Measurements from ENCODE around the gene TUBA4B. TPM values are rescaled to one million over a fixed set of nuclear protein-coding genes. Genes with fewer than 3 reads are reported as not detected.

The TUBA4B gene
- total and polyA plus RNA-seq, 8 donors = 0.50 to 6.0 (median 3.4) TPM; not detected in 1

GRCh38 chr2:219214786-219215185 is 38.3 kb upstream of the TUBA4B start:
- DNase-seq (no peak), ATAC-seq (no peak)
- Histone ChIP-seq H3K4me3 (no peak overlapping the region), H3K27ac (no peak overlapping the region), H3K36me3 (peaks cover 0 to 64% of the 10 kb centered on the region in 2 donors), H3K27me3 (no peaks in the 10 kb centered on the region), H3K9me3 (no peaks in the 10 kb centered on the region), H3K4me1 (peaks cover 17 to 39% of the 10 kb centered on the region in 2 donors)
- no peak for TF ChIP-seq CTCF (IDR thresholded peaks at IDR 0.05)
- intact Hi-C loops (cut with DNase I) = no loop called here

GRCh38 chr2:219215871-219216534 is 37.0 kb upstream of the TUBA4B start:
- H3K4me1 ChIP-seq = peaks cover 17 to 35% of the 10 kb centered on the region in 2 donors
- H3K27me3 ChIP-seq = no peaks in the 10 kb centered on the region
- H3K27ac ChIP-seq = no peak overlapping the region
- intact Hi-C loops (cut with DNase I) = no loop called here
- peaks cover 0 to 64% of the 10 kb centered on the region in 2 donors for H3K36me3 ChIP-seq
- no peak for DNase-seq
- no peak overlapping the region for H3K4me3 ChIP-seq
- no peak for ATAC-seq
- no peaks in the 10 kb centered on the region for H3K9me3 ChIP-seq
- no peak for TF ChIP-seq CTCF (IDR thresholded peaks at IDR 0.05)

GRCh38 chr2:219216535-219216915 is 36.5 kb upstream of the TUBA4B start:
- Histone ChIP-seq H3K27ac (no peak overlapping the region), H3K9me3 (no peaks in the 10 kb centered on the region), H3K27me3 (no peaks in the 10 kb centered on the region), H3K36me3 (peaks cover 0 to 66% of the 10 kb centered on the region in 2 donors), H3K4me3 (no peak overlapping the region), H3K4me1 (peaks cover 17 to 35% of the 10 kb centered on the region in 2 donors)
- TF ChIP-seq CTCF (IDR thresholded peaks at IDR 0.05) = no peak
- ATAC-seq = no peak
- DNase-seq = no peak
- intact Hi-C loops (cut with DNase I) = no loop called here

GRCh38 chr2:219218217-219218731 is 34.8 kb upstream of the TUBA4B start:
- peaks cover 0 to 69% of the 10 kb centered on the region in 2 donors for H3K36me3 ChIP-seq
- intact Hi-C loops (cut with DNase I) = no loop called here
- no peaks in the 10 kb centered on the region for H3K9me3 ChIP-seq
- H3K4me3 ChIP-seq = peak overlapping the region; percentile 53 to 68
- H3K27me3 ChIP-seq = no peaks in the 10 kb centered on the region
- no peak for TF ChIP-seq CTCF (IDR thresholded peaks at IDR 0.05)
- peak overlapping the region; percentile 90 to 92 for H3K27ac ChIP-seq
- peaks cover 17 to 35% of the 10 kb centered on the region in 2 donors for H3K4me1 ChIP-seq
- DNase-seq (peak; percentile 64 to 88 (median 66)), ATAC-seq (peak; percentile 70)
